Measurements from ENCODE around the gene INIP.
"Not testable (repeated sequence)": the region's sequence is repeated elsewhere in the genome, so short reads cannot be mapped to it uniquely, and the experiment has no call there.

INIP gene

DNA sequence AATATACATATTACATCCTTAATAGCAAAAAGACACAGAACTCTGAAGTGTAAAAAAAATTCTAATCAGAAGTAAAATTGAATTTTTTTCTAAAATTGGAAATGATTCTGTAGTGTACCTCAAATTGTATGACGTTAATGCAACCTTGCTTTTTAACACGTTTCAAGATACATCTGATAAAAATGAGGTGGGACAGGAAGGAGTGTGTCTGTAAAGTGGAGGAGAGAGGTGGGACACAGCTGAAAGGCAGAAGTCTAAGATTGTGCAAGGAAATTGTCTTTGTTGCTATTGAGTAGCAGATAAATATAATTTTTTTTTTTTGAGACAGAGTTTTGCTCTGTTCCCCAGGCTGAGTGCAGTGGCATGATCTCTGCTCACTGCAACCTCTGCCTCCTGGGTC is 17.0 kb upstream of the INIP start:
- DNase-seq (ENCODE audit: low read depth) = no peak

GRCh38 chr9:112731971-112732370 is 14.1 kb upstream of the INIP start:
- no peak for DNase-seq (ENCODE audit: low read depth)

GRCh38 chr9:112728401-112728800 is 10.5 kb upstream of the INIP start:
- no peak for DNase-seq (ENCODE audit: low read depth)

- DNase-seq (ENCODE audit: low read depth) = no peak
These were observed 8.5 kb upstream of the INIP start for GRCh38 chr9:112726428-112726827.

- DNase-seq (ENCODE audit: low read depth) = no peak
These were observed 8.0 kb upstream of the INIP start for GRCh38 chr9:112725961-112726360.

GRCh38 chr9:112722749-112723148 is 4.8 kb upstream of the INIP start:
- DNase-seq (ENCODE audit: low read depth) = not testable (repeated sequence)

- no peak for DNase-seq (ENCODE audit: low read depth)
These were observed 2.3 kb upstream of the INIP start for GRCh38 chr9:112720113-112720780.

DNA sequence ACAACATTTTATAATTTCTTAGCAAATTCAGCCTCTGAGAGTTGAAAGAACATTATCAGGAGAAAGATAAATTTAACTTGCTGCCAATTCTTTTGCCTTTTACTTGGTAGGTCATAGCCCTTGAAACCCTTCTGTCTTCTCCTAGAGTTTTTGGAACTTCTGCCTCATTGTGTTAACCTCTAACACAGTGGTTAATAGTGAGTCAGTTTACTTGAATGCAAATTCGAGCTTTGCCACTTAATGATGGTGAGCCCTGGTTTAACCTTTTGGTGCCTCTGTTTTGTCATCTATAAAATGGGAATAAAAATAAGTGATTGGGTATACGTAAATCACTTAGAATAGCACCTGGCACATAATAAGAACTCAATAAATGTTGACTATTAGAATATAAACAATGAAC is 1.8 kb upstream of the INIP start:
- no peak for DNase-seq (ENCODE audit: low read depth)

DNA sequence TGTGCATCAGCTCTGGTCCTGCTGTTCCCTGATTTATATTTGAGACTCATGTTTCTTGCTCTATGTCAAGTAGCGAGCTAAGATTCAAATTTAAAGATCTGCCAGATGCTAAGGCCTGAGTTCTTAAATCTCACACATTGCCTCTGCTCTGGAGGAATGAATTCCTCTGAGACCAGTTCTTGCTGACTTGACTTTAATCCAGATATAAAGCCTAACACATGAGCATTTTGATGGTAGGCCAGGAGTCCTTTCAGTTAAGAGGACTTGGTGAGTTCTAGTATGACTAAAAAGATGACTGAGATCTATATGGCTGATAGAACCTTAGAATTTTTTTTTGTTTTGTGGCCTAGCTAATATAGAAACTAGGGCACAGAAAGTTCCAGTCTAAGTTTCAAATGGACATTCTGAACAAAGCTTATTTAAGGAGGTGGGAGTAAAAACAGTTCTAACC is 1.3 kb upstream of the INIP start:
- DNase-seq (ENCODE audit: low read depth) = no peak

GRCh38 chr9:112712678-112713077 is 5.2 kb downstream of the INIP start:
- DNase-seq (ENCODE audit: low read depth) = no peak

DNA sequence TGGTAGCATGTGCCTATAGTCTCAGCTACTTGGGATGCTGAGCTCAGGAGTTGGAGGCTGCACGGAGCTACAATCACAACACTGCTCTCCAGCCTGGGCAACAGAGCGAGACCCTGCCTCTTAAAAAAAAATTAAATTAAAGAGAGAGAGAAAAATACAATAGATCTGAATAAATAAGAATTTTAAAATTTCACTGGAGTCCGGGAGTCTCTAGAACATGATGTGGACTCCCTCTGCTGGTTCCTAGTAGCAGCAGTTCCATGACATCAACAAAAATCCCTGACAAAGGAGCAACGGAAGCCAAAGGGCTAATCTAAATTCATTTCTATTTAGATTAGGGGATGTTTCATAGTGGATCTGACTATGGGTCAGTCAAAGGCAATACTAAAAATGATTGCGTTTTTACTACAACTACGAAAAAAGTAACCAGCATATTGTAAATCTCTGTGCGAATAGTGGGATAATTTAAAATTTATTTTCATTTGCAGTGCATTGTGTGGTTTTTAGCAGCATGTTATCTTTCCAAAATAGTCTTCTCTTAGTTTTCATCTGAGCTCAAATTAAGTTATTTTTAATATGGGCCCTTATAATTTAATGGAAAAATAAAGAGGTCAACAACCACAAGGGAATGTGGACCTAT is 6.7 kb downstream of the INIP start:
- no peak for DNase-seq (ENCODE audit: low read depth)

DNA sequence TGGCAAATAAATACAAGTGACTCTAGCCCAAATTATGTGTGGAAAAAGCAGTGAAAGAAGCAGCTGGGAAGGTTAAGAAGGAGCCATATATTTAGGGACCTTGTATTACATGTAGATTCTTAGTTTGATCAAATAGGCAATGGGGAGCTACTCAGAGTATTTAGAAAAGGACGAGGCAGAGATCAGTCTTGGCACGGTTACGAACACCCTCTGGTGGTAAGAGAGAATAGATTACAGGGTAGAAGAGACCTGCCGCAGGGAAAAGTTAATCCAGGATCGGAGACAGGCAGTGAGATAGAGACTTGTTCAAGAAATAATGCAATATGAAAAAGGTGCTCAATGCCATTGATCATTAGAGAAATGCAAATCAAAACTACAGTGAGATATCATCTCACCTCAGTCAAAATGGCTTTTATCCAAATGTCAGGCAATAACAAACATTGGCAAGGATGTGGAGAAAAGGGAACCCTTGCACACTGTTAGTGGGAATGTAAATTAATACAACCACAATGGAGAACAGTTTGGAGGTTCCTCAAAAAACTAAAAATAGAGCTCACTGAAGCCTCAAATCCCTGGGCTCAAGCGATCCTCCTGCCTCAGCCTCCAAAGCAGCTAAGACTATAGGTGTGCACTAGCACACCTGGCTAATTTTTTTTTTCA is 12.0 kb downstream of the INIP start:
- no peak for DNase-seq (ENCODE audit: low read depth)

- no peak for DNase-seq (ENCODE audit: low read depth)
These were observed 14.6 kb downstream of the INIP start for GRCh38 chr9:112703304-112703703.

- DNase-seq (ENCODE audit: low read depth) = no peak
These were observed 17.8 kb downstream of the INIP start for GRCh38 chr9:112700085-112700484.

DNA sequence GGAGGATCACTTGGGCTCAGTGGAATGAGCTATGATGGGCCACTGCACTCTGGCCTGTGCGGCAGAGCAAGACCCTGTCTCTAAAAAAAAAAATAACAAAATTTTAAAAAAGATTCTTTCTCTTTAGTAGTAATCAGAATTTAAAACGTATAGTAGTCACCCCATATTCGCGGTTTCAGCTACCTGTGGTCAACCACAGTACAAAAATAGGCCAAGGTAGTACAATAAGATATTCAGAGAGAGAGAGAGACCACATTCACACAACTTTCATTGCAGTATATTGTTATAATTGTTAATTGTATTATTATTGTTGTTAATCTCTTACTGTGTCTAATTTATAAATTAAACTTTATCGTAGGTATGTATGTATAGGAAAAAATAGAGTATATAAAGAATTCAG is 18.7 kb downstream of the INIP start:
- no peak for DNase-seq (ENCODE audit: low read depth)

- no peak for DNase-seq (ENCODE audit: low read depth)
These were observed 21.5 kb downstream of the INIP start for GRCh38 chr9:112696461-112696860.

GRCh38 chr9:112694706-112695555 is 23.0 kb downstream of the INIP start:
- no peak for DNase-seq (ENCODE audit: low read depth)

- DNase-seq (ENCODE audit: low read depth) = no peak
These were observed 28.7 kb downstream of the INIP start for GRCh38 chr9:112689161-112689740.

DNA sequence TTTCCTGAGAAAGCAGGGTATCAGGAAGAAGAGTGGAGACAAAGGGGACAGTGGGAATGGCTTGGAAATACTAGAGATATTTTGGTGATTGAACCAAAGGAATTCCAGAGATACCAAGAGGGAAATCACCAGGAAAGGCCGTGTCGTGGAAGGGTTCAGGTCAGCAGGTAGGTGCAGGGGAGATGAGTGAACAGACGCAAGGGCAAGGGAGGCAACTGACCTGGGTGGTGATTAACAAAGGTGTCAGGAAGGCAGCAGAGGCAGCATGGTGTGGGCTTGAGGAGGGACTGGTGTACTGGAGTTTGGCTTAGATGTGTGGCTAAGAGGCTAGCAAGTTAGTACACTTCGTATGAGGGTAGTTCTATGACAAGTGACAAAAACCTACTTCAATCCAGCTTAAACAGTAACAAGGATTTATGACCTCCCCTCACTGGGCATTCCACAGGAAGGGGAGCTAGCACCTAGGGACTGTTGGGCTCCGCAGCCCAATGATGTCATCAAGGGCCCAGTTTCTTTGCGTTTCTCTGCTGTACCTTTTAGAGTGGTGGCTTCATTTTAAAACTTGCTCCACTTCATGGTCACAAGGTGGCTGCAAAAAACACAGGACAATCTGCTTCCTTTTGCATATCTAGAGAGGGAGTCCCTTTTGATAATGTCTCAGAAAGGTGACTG is 37.0 kb downstream of the INIP start:
- no peak for DNase-seq (ENCODE audit: low read depth)

DNA sequence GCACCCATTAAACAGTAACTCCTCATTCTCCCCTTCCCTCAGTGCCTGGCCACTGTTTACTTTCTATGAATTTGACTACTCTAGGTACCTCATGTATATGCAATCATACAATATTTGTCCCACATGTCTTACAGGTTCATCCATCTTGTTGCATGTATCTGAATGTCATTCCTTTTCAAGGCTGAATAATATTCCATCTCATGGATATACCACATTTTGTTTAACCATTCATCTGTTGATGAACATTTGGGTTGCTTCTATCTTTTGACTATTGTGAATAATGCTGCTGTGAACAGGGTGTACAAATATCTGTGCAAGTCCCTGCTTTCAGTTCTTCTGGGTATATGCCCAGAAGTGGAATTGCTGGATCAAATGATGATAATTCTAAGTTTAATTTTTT is 40.9 kb downstream of the INIP start:
- DNase-seq (ENCODE audit: low read depth) = no peak

GRCh38 chr9:112673221-112673620 is 44.7 kb downstream of the INIP start:
- DNase-seq (ENCODE audit: low read depth) = not testable (repeated sequence)

Data from activated T-helper 1 cell treated with Interleukin-2 at 50 U/mL for 16 hours (primary cell).